ENCODE results near the gene DEXI. TPM values are rescaled to one million over a fixed set of nuclear protein-coding genes. Genes with fewer than 3 reads are reported as not detected.
"Not testable (repeated sequence)": the region's sequence is repeated elsewhere in the genome, so short reads cannot be mapped to it uniquely, and the experiment has no call there.

DEXI gene
- total RNA-seq, 1 experiment from 2014 or later = 65.9 TPM

DNA sequence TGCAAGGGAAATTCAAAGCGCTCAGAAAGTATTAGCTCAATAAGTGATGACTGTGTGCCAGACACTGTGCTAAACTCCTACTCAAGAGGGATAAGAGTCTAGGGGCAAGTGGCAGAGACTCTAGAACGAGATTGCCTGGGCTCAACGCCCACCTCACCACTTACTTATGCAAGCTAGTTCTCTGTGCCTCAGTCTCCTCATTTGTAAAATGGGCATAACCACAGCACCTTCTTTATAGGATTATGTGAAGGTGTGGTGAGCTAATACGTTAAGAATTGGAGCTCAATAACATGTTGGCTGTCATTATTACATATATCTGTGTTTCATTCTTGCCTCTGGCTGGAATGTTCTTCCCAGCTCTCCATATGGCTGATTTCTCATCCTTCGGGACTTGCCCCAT is 15.4 kb downstream of the DEXI start:
- no peak for DNase-seq (ENCODE audit: low spot score)

DNA sequence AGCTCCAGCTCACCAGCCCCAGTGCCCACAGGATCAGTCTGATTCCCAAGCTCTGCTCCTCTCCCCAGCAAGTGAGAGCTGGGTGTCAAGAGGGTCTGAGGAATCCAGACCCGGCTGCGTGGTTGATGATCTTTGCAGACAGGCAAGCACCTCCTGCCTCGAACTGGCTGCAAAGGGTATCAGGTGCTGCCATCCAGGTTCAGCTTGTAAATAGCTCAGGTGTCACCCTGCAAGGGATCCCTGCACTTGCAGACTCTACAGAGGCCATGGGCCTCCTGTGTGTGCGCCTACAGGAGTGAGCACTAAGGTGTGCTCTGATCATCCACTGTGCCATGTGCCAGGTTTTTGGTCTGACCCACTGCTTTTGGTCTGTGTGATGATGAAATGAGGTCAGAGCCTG is 16.2 kb downstream of the DEXI start:
- DNase-seq (ENCODE audit: low spot score) = no peak

GRCh38 chr16:10925285-10925684 is 17.0 kb downstream of the DEXI start:
- DNase-seq (ENCODE audit: low spot score) = not testable (repeated sequence)

GRCh38 chr16:10923650-10924214 is 18.5 kb downstream of the DEXI start:
- DNase-seq (ENCODE audit: low spot score) = no peak

GRCh38 chr16:10923146-10923649 is 19.1 kb downstream of the DEXI start:
- DNase-seq (ENCODE audit: low spot score) = no peak

GRCh38 chr16:10922328-10923145 is 19.7 kb downstream of the DEXI start:
- DNase-seq (ENCODE audit: low spot score) = peak; percentile 39

- DNase-seq (ENCODE audit: low spot score) = no peak
Measured at GRCh38 chr16:10921536-10922327, 20.5 kb downstream of the DEXI start.

DNA sequence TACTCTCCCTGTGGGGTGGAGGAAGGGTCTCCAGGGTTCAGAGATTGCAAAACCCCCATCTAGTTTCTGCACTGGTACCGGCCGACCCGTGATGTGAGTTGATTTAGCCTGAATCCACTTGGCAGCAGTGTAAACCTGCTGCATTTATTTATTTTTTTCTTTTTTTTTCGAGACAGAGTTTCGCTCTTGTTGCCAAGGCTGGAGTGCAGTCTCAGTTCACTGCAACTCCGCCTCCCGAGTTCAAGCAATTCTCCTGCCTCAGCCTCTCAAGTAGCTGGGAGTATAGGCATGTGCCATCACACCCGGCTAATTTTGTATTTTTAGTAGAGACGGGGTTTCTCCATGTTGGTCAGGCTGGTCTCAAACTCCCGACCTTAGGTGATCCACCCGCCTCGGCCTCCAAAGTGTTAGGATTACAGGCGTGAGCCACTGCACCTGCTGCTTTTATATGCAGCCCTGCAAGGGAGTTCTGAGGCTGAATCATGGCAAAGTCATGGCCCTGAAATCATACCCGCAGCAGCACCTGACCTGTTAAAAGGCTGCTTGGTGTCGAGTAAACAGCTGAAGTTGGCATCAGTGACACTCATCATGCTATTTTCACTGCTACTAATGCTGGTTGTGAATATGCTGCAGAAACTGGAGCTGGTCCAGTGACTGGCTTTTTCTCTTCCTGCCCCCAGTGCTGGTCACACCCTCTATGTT is 21.4 kb downstream of the DEXI start:
- peak; percentile 13 for DNase-seq (ENCODE audit: low spot score)

DNA sequence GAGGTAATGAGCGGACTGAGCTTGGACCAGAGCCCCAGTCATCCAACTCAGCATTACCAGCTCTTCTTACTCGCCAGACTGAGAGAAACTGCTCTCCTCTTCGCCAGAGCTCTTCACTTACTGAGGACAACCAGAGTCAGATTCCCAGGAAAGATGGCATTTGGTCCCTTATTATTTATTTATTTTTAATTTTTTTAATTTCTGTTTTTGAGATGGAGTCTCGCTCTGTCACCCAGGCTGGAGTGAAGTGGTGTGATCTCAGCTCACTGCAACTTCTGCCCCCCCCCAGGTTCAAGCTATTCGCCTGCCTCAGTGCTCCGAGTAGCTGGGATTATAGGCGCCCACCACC is 23.3 kb downstream of the DEXI start:
- DNase-seq (ENCODE audit: low spot score) = no peak

GRCh38 chr16:10918294-10919002 is 23.8 kb downstream of the DEXI start:
- DNase-seq (ENCODE audit: low spot score) = peak; percentile 89

DNA sequence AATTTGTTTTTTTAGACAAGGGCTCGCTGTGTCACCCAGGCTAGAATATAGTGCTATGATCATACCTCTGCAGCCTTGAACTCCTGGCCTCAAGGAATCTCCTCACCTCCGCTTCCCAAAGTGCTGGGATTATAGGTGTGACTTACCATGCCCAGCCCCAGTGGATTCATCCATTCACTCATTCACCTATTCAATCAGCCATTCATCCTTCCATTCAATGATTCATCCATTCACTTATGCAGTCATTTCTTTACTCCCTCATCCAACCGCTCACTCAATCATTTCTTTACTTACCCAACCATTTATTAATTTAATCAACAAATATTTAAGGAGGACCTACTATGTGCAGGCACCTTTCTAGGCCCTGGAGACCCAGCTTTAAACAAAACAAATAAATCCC is 25.7 kb downstream of the DEXI start:
- DNase-seq (ENCODE audit: low spot score) = no peak

DNA sequence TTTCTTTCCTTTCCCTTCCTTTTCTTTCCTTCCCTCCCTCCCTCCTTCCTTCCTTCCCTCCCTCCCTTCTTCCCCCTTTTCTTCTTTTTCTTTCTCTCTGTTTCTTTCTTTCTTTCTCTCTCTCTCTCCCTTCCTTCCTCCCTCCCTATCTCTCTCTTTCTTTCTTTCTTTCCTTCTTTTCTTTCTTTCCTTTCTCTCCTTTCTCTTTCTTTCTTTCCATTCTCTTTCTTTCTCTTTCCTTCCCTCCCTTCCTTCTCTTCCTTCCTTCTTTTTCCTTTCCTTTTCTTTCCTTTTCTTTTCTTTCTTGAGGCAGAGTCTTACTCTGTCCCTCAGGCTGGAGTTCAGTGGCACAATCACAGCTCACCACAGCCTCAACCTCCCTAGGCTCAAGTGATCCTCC is 31.0 kb downstream of the DEXI start:
- no peak for DNase-seq (ENCODE audit: low spot score)

DNA sequence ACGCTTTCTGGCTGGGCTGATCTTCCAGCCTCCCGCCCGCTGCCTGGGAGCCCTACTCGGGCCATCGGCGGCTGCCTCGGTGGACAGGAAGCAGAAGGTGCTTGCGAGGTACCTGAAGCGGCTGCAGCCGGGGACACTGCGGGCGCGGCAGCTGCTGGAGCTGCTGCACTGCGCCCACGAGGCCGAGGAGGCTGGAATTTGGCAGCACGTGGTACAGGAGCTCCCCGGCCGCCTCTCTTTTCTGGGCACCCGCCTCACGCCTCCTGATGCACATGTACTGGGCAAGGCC is 34.6 kb downstream of the DEXI start:
- no peak for DNase-seq (ENCODE audit: low spot score)

DNA sequence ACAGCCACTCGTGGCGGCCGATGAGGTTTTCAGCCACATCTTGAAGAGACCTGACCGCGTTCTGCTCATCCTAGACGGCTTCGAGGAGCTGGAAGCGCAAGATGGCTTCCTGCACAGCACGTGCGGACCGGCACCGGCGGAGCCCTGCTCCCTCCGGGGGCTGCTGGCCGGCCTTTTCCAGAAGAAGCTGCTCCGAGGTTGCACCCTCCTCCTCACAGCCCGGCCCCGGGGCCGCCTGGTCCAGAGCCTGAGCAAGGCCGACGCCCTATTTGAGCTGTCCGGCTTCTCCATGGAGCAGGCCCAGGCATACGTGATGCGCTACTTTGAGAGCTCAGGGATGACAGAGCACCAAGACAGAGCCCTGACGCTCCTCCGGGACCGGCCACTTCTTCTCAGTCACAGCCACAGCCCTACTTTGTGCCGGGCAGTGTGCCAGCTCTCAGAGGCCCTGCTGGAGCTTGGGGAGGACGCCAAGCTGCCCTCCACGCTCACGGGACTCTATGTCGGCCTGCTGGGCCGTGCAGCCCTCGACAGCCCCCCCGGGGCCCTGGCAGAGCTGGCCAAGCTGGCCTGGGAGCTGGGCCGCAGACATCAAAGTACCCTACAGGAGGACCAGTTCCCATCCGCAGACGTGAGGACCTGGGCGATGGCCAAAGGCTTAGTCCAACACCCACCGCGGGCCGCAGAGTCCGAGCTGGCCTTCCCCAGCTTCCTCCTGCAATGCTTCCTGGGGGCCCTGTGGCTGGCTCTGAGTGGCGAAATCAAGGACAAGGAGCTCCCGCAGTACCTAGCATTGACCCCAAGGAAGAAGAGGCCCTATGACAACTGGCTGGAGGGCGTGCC is 35.1 kb downstream of the DEXI start:
- DNase-seq (ENCODE audit: low spot score) = no peak

GRCh38 chr16:10906482-10906881 is 35.8 kb downstream of the DEXI start:
- no peak for DNase-seq (ENCODE audit: low spot score)

DNA sequence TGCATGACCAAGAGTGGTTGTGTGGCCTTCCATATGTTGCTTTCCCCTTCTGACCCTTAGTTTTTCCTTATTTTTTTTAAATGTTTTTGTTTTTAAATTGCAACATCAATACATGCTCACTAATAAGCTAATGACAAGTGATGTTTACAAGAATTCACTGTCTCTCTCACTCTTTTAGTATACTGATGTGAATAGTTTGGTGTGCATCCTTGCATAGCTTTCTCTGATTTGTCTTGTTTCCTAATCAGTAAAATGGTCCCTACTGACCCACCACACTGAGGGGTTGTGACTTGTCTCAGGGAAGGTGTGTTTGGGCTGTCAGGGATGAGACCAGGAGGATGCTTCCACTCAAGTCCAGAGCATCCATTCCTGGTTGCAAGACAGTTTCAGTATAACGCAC is 39.3 kb downstream of the DEXI start:
- no peak for DNase-seq (ENCODE audit: low spot score)

GRCh38 chr16:10897134-10897533 is 45.1 kb downstream of the DEXI start:
- no peak for DNase-seq (ENCODE audit: low spot score)

DNA sequence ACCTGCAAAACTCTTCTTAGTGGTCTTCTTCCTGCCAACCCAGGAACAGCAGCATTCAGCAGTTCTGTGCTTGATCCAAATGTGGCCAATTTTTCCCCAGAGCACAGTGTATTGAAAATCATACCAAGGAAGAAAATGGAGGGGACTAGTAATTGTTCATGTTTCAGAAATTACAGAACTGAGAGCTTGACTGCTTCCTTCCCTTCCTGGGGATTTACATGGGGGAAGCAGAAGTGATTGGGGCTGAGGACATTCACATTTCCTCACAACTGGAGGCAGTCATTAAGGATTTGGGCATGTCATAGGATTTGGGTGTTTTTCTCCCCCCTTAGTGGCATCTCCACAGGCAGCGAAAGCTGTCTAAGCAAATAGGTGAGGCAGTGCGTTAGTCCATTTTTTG is 45.5 kb downstream of the DEXI start:
- DNase-seq (ENCODE audit: low spot score) = no peak

DNA sequence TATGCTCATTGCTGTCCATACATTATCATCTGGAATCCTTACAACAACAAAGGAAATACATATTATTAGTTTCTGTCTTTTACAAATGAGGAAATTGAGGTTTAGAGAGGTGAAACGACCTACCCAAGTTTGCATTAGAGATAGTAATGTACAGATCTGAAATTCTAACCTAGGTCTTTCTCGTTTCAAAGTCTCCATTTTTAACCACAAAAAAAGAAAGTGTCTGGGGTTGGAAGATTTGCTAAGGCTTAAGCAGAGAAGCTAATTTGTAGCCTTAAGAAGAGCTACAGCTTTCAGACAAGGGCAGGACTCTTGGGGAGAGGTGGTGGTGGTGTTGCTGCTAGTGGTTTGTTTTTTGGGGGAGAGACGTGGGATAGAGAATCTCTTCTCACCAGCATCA is 46.1 kb downstream of the DEXI start:
- DNase-seq (ENCODE audit: low spot score) = no peak

- DNase-seq (ENCODE audit: low spot score) = peak; percentile 27
Measured at GRCh38 chr16:10895053-10895946, 47.0 kb downstream of the DEXI start.

Data from A172 (cell line).